Measurements from ENCODE around the gene IFT27.
"Not testable (repeated sequence)": the region's sequence is repeated elsewhere in the genome, so short reads cannot be mapped to it uniquely, and the experiment has no call there.

Gene IFT27

DNA sequence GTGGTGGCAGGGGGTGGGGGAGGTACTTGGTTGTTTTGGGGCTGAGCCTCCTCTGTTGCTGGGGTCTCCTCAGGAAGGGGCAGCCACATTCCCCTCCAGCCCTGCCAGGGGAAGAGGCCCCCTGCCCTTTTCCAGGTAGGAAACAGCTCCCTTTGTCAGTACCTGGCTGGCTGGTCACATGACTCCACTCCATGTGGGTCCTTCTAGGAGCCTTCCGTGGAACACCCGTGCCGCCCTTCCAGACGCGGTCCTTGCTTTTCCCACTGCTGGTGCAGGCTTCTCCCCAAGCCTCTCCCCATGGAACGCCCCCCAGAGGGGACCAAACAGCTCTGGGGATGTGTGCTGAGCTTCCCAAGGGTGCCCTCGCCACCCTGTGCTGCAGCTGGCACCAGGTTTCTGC is 19.9 kb downstream of the IFT27 start:
- in situ Hi-C loops (cut with HindIII; ENCODE audit: low pct_ligation_motif_present, low pct_unique_long_range_greater_than_20kb, low sequenced_read_pairs), result no loop called here
- no peak for DNase-seq

- no peak for DNase-seq
- in situ Hi-C loops (cut with HindIII; ENCODE audit: low pct_ligation_motif_present, low pct_unique_long_range_greater_than_20kb, low sequenced_read_pairs), result no loop called here
Measured at GRCh38 chr22:36755316-36755715, 20.6 kb downstream of the IFT27 start.

DNA sequence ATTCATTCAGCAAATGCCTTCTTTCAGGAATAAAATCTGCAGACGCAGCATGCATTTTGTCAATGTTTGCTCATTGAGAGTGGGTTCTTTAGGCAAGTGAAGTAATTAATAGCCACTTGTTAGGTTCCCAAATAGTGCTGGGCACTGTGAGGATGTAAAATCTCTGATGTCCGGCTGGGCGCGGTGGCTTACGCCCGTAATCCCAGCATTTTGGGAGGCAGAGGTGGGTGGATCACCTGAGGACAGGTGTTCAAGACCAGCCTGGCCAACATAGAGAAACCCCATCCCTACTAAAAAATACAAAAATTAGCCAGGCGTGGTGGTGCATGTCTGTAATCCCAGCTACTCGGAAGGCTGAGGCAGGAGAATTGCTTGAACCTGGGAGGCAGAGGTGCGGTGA is 21.0 kb downstream of the IFT27 start:
- in situ Hi-C loops (cut with HindIII; ENCODE audit: low pct_ligation_motif_present, low pct_unique_long_range_greater_than_20kb, low sequenced_read_pairs); DNase-seq: not testable (repeated sequence)

DNA sequence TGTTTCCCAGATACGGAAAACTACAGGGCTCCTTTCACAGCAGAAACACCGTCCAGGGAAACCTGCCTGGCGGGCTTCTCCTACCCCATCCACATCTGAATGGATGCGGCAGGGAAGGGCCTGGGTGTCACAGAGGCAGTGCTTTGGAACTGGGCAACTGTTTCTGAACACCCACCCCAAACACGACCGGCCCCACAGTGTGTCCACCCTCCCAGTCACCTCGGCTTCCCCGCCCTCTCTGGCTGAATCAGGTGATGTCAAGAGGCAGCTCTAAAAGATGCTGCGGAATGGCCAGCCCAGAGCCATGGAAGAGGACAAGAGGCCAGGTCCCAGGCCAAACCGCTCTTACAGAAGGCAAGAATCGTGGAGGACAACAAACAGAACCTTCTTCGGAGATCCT is 22.0 kb downstream of the IFT27 start:
- no peak for DNase-seq
- in situ Hi-C loops (cut with HindIII; ENCODE audit: low pct_ligation_motif_present, low pct_unique_long_range_greater_than_20kb, low sequenced_read_pairs), result no loop called here

- in situ Hi-C loops (cut with HindIII; ENCODE audit: low pct_ligation_motif_present, low pct_unique_long_range_greater_than_20kb, low sequenced_read_pairs), result no loop called here
- DNase-seq, result no peak
Measured at GRCh38 chr22:36753120-36753802, 22.7 kb downstream of the IFT27 start.

DNA sequence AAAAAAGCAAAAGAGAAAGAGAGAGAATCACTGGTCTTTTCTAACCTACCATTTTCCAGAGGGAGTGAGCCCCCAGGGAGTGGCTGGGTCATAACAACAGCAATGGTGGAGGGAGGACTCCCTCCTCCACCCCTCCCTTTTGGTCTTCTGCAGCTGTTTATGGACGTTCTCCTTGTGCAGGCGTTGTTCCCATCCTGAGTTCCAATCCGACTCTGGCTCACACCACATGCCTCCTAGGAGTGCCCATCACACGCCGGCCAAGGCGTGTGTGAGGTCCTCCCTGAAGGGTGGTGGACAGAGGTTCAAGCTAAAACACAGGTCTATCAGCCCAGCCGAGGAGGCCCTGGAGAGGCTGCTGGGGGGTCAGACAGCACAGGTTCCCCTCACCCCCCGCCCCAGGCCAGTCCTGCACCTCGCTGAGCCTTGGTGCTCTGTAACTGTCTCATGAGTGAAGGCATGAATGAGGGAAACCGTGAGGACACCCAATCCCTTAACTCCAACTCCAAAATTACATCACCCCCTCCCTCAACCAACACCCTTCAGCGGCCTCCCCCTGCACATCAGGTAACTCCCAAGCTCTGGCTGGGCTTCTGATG is 29.4 kb downstream of the IFT27 start:
- DNase-seq, result no peak
- in situ Hi-C loops (cut with HindIII; ENCODE audit: low pct_ligation_motif_present, low pct_unique_long_range_greater_than_20kb, low sequenced_read_pairs), result no loop called here

GRCh38 chr22:36745301-36745995 is 30.5 kb downstream of the IFT27 start:
- in situ Hi-C loops (cut with HindIII; ENCODE audit: low pct_ligation_motif_present, low pct_unique_long_range_greater_than_20kb, low sequenced_read_pairs), result no loop called here
- no peak for DNase-seq

- DNase-seq, result no peak
- in situ Hi-C loops (cut with HindIII; ENCODE audit: low pct_ligation_motif_present, low pct_unique_long_range_greater_than_20kb, low sequenced_read_pairs), result no loop called here
Measured at GRCh38 chr22:36744791-36745190, 31.1 kb downstream of the IFT27 start.

- no peak for DNase-seq
- in situ Hi-C loops (cut with HindIII; ENCODE audit: low pct_ligation_motif_present, low pct_unique_long_range_greater_than_20kb, low sequenced_read_pairs), result no loop called here
Measured at GRCh38 chr22:36744413-36744765, 31.5 kb downstream of the IFT27 start.

DNA sequence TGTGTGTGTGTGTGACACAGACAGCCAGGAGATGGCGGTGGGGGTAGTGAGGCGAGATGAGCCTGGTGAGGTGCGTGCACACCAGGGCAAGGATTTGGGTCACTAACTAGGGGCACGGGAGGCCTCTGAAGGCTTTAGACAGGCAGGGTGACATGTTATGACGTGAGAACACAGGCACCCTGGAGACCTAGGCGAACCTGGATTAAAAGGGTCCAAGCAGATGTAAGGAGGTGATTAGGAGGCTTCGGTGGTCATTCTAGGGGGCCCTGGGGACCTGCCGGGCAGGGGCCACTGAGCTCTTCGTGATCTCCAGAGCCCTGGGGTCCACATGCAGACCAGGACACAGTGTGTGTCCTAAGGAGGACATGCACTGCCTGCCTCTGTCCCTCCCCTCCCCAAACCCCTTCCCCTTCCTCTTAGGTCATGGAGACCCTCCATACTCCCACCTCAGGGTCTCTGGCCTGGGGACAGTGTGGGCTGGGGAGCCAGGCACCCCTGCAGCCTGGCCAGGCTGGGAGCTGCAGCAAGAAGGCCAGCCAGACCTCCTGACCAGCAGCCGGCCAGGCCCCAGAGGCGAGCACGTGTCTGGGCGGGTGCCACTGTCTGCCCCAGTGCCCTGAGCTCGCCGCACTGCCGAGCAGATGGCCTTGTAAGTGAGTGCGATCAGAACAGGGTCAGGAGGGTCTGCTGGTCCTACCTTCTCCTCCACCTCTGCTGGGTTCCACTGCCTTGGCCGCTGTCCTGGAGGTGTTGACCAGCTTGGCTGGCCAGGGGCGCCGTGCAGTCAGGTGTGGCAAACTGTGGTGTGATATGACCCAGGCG is 32.1 kb downstream of the IFT27 start:
- in situ Hi-C loops (cut with HindIII; ENCODE audit: low pct_ligation_motif_present, low pct_unique_long_range_greater_than_20kb, low sequenced_read_pairs), result no loop called here
- no peak for DNase-seq

DNA sequence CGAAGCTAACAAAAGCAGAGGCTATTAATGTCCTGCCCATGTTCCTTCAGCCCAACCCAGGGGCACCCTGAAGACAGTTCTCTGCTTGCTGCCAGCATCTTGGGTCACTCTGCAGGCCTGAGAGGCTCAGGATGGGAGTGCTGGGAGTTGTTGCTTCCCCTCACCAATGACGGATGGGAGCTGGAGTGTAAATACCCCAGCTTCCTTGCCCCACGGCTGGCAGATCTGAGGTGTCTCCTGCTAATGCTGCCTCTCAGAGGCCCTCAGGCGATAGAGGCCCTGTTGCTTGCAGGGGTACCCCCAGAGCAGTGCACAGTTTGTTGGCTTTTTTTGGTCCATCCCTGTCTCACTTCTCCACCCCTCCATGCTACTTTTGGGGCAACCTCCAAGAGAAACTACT is 32.9 kb downstream of the IFT27 start:
- in situ Hi-C loops (cut with HindIII; ENCODE audit: low pct_ligation_motif_present, low pct_unique_long_range_greater_than_20kb, low sequenced_read_pairs), result no loop called here
- no peak for DNase-seq

GRCh38 chr22:36741968-36742367 is 34.0 kb downstream of the IFT27 start:
- DNase-seq, result no peak
- in situ Hi-C loops (cut with HindIII; ENCODE audit: low pct_ligation_motif_present, low pct_unique_long_range_greater_than_20kb, low sequenced_read_pairs), result no loop called here

GRCh38 chr22:36741204-36741793 is 34.6 kb downstream of the IFT27 start:
- DNase-seq, result no peak
- in situ Hi-C loops (cut with HindIII; ENCODE audit: low pct_ligation_motif_present, low pct_unique_long_range_greater_than_20kb, low sequenced_read_pairs), result no loop called here

DNA sequence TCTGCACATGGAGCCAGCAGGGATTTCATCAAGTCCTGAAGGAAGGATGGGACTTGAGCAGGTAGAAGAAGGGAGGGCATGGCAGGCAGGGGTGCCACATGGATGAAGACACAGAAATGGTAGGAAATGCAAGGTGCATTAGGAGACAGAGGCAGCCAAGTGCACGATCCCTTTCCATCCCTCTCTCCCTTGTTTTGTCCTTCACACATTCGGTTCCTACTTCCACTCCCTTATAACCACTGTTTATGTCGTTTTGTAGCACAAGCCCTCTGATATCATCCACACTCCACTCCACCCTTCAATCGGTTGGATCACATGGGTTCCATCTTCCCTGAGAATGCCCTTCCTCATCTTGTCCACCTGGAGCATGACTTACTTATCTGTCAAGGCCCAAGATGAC is 35.2 kb downstream of the IFT27 start:
- DNase-seq, result no peak
- in situ Hi-C loops (cut with HindIII; ENCODE audit: low pct_ligation_motif_present, low pct_unique_long_range_greater_than_20kb, low sequenced_read_pairs), result no loop called here

DNA sequence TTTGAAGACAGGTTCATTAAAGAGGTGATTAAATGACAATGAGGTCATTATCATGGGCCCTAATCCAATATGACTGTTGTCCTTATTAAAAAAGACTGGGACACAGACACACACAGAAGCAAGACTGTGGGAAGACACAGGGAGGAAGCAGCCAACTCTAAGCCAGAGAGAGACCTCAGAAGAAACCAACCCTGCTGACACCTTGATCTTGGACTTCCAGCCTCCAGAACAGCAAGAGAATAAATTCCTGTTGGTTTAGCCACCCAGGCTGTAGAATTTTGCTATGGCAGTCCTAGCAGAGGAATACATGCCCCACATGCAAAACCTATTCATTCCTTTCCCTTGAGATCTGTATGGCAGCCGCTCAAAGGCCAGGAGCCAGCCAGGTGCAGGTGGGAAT is 36.7 kb downstream of the IFT27 start:
- in situ Hi-C loops (cut with HindIII; ENCODE audit: low pct_ligation_motif_present, low pct_unique_long_range_greater_than_20kb, low sequenced_read_pairs), result no loop called here
- DNase-seq, result no peak

DNA sequence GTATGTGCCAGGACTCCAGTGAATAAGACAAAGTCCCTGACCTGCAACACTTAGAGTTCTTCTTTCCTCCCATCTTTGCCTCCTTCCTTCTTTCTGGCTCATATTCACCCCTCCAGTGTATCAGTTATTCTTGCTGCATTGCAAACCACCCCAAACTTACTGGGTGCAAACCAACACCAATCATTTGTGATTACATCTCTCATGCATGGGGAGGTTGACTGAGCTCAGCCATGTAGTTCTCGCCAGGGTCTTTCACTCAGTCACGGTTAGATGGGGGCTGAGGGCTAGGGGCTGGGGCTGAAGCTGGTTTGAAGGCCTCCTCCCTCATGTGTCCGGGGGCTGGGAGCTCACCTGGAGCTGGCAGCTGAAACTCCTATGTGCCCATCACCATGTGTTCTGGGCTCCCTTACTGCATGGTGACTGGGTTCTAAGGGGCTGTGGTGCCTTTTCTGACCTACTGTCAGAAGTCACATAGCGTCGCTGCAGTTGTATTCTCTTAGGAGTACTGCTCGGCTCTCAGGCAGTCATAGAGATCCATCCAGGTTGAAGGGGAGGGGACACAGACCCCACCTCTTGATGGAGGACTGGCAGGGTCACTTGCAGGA is 37.4 kb downstream of the IFT27 start:
- in situ Hi-C loops (cut with HindIII; ENCODE audit: low pct_ligation_motif_present, low pct_unique_long_range_greater_than_20kb, low sequenced_read_pairs), result no loop called here
- no peak for DNase-seq

- in situ Hi-C loops (cut with HindIII; ENCODE audit: low pct_ligation_motif_present, low pct_unique_long_range_greater_than_20kb, low sequenced_read_pairs), result no loop called here
Measured at GRCh38 chr22:36737776-36738175, 38.1 kb downstream of the IFT27 start.

DNA sequence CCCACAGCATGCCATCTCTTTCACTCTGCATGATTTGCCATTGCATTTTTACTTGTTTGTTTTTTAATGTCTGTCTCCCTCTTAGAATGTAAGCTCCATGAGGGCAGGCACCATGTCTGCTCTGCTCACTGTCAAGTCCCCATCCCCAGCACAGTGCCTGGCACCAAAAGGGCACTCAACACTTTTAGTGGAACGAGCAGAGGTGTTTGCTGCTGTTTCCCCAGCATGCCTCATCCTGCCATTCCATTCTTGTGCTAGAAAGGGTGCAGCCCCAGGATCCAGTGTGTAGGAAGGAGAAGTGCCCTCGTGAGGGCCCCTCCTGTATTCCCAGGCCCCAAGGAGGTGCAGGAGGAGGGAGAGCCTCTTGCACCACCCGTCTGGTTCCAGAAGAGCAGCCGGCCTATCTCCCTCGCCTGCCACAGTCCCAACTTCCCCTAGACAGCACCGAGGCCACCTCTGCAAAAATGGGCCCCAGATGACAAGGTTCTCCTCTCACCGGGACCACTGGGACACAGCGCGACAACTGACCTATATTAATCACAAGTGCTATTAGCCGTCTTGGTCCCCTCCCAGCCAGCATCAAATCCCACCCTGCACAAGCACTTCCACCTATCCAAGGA is 39.1 kb downstream of the IFT27 start:
- DNase-seq, result no peak
- in situ Hi-C loops (cut with HindIII; ENCODE audit: low pct_ligation_motif_present, low pct_unique_long_range_greater_than_20kb, low sequenced_read_pairs), result no loop called here

More at GRCh38 chr22:36737776-36738175, 38.1 kb downstream of the IFT27 start:
- DNase-seq, result no peak

All from ACHN (cell line).